Measurements from ENCODE around the gene CGRRF1. TPM values are rescaled to one million over a fixed set of nuclear protein-coding genes. Genes with fewer than 3 reads are reported as not detected.

The CGRRF1 gene
- total and polyA plus RNA-seq, 2 of the 13 experiments (the other 11 are each of a cell fraction or from before 2014, with no cell fraction given), result 16.8 to 18.2 TPM

DNA sequence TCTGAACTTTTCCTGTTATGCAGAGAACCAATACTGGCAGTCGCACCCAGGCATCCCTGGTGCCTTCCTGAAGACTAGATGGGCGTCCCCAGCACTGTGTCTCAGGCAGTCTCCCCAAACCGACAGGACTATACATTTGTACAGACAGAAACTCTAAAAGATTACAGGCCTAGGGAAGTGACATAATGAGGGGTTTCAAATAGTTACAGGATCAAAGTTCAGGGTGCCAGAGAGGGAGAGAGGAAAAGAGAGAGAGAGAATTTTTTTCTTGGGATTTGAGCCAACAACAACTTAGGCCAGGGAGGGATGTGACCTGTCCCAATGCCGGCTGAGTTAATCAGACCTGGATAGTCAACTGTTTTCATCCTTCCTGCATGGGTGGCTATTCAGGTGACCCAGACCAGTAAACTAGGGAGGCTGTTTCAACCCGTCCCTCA is 11.6 kb upstream of the CGRRF1 start (continued):
- peak; percentile 35; the same call in 1 of the 2 replicates for TF ChIP-seq POLR2AphosphoS5 (IDR thresholded peaks at IDR 0.05; ENCODE audit: low read depth, low read length)
- no peak for TF ChIP-seq AGO2 (optimal IDR thresholded peaks at IDR 0.05; ENCODE audit: low read depth, low read length)
- TF ChIP-seq ZNF546 (CRISPR knock-in tag; conservative IDR thresholded peaks at IDR 0.05), result no peak
- TF ChIP-seq ZNF101 (CRISPR knock-in tag; IDR thresholded peaks at IDR 0.05; ENCODE audit: borderline replicate concordance, low read depth), result no peak
- no peak for TF ChIP-seq SP5 (CRISPR knock-in tag; IDR thresholded peaks at IDR 0.05; ENCODE audit: borderline replicate concordance, low read depth)
- TF ChIP-seq ZNF432 (CRISPR knock-in tag; IDR thresholded peaks at IDR 0.05; ENCODE audit: borderline replicate concordance), result no peak
- no peak for TF ChIP-seq ZNF142 (CRISPR knock-in tag; IDR thresholded peaks at IDR 0.05)
- TF ChIP-seq LBX2 (CRISPR knock-in tag; IDR thresholded peaks at IDR 0.05; ENCODE audit: borderline replicate concordance), result no peak
- TF ChIP-seq FOXC1 (CRISPR knock-in tag; IDR thresholded peaks at IDR 0.05; ENCODE audit: borderline replicate concordance), result no peak
- no peak for TF ChIP-seq TBX2 (CRISPR knock-in tag; IDR thresholded peaks at IDR 0.05; ENCODE audit: borderline replicate concordance)
- TF ChIP-seq NFKBIZ (CRISPR knock-in tag; IDR thresholded peaks at IDR 0.05), result no peak
- no peak for TF ChIP-seq ZSCAN12 (CRISPR knock-in tag; IDR thresholded peaks at IDR 0.05)
- TF ChIP-seq NFYB (CRISPR knock-in tag; IDR thresholded peaks at IDR 0.05), result no peak
- TF ChIP-seq CEBPZ (IDR thresholded peaks at IDR 0.05; ENCODE audit: low read length), result no peak
- TF ChIP-seq DZIP1 (CRISPR knock-in tag; IDR thresholded peaks at IDR 0.05), result no peak
- TF ChIP-seq, protein P1, sequence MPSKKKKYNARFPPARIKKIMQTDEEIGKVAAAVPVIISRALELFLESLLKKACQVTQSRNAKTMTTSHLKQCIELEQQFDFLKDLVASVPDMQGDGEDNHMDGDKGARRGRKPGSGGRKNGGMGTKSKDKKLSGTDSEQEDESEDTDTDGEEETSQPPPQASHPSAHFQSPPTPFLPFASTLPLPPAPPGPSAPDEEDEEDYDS (CRISPR knock-in tag; IDR thresholded peaks at IDR 0.05), result no peak; the same call in 1 of the 2 replicates
- no peak for TF ChIP-seq NCOA2 (CRISPR knock-in tag; IDR thresholded peaks at IDR 0.05)
- TF ChIP-seq ZNF160 (CRISPR knock-in tag; IDR thresholded peaks at IDR 0.05), result no peak

All from HepG2 (cell line).